SK-N-SH (cell line): ENCODE measurements around the gene STUB1. TPM values are rescaled to one million over a fixed set of nuclear protein-coding genes. Genes with fewer than 3 reads are reported as not detected.
A peak's percentile ranks its signal among the peaks of the same experiment; 100 is the strongest.

ENCODE experiments used
- CTCF ChIA-PET: fragments of 300-600, 350-600 bp; formaldehyde crosslinking; extraction: SDS; loops from one replicate; lab custom pipeline; 2021; lab: Yijun Ruan, JAX
- POLR2A ChIA-PET: fragments of 350-600 bp; sonication (Branson Sonifier 250); formaldehyde crosslinking; extraction: SDS; loops from one replicate; lab custom pipeline; 2020; ENCODE audit warnings: antibody characterized with exemption, inconsistent platforms; lab: Yijun Ruan, JAX
- DNase-seq: peaks from one replicate; pipeline ENCODE4 v3.0.0; 2012
- H2AFZ ChIP-seq: fragments of 200-600 bp; sonication (generic); 2 replicates; pipeline ENCODE4 v1.8.1; 2016; ENCODE audit warnings: antibody characterized with exemption, mild to moderate bottlenecking, low read depth
- H3F3A ChIP-seq: fragments of 200-600 bp; sonication (generic); replicated peaks from 2 replicates; pipeline ENCODE3; 2016; ENCODE audit warnings: antibody characterized with exemption, mild to moderate bottlenecking; ENCODE audit not compliant: insufficient read depth
- H3K27ac ChIP-seq, 2 experiments: fragments of 200-500 bp in 1 of 2; fragments of 200-600 bp in 1 of 2; sonication (Bioruptor generic) in 1 of 2; sonication (generic), shearing (Covaris generic) in 1 of 2; 2 replicates each; pipeline versions ENCODE4 v1.5.1 to v1.6.1; 2014 to 2016; ENCODE audit warnings: low read depth in 2 of 2, inconsistent platforms in 1 of 2, low read length in 1 of 2, mild to moderate bottlenecking in 1 of 2, mixed read lengths in 1 of 2
- H3K27me3 ChIP-seq: fragments of 200-600 bp; sonication (generic), shearing (Covaris generic); 2 replicates; pipeline ENCODE4 v1.6.1; 2016; ENCODE audit warnings: mixed run types; ENCODE audit not compliant: insufficient read depth
- H3K36me3 ChIP-seq, 2 experiments: fragments of 200-500 bp in 1 of 2; fragments of 200-600 bp in 1 of 2; sonication (Bioruptor generic) in 1 of 2; sonication (generic) in 1 of 2; replicated peaks in 1 of 2; 2 replicates each; pipeline versions ENCODE3 to v1.5.1; 2014 to 2016; ENCODE audit warnings: low read length in 1 of 2, mild to moderate bottlenecking in 1 of 2; ENCODE audit not compliant: insufficient read depth in 2 of 2, control insufficient read depth in 1 of 2
- H3K4me1 ChIP-seq, 2 experiments: fragments of 200-500 bp in 1 of 2; fragments of 200-600 bp in 1 of 2; sonication (Bioruptor generic) in 1 of 2; sonication (generic), shearing (Covaris generic) in 1 of 2; 2 replicates each; pipeline versions ENCODE4 v1.5.1 to v1.6.1; 2014 to 2016; ENCODE audit warnings: low read depth in 1 of 2, low read length in 1 of 2, mixed run types in 1 of 2; ENCODE audit not compliant: insufficient read depth in 2 of 2, control insufficient read depth in 1 of 2
- H3K4me2 ChIP-seq: fragments of 200-600 bp; sonication (generic), shearing (Covaris generic); 2 replicates; pipeline ENCODE4 v1.6.1; 2017; ENCODE audit warnings: mixed run types
- H3K4me3 ChIP-seq, 2 experiments: fragments of 200-500 bp in 1 of 2; fragments of 200-600 bp in 1 of 2; sonication (Bioruptor generic) in 1 of 2; sonication (generic), shearing (Covaris generic) in 1 of 2; 2 replicates each; pipeline versions ENCODE4 v1.5.1 to v1.8.1; 2014 to 2016; ENCODE audit warnings: low read depth in 2 of 2, inconsistent platforms in 1 of 2, low read length in 1 of 2, mild to moderate bottlenecking in 1 of 2, mixed read lengths in 1 of 2, moderate library complexity in 1 of 2
- H3K79me2 ChIP-seq: fragments of 200-600 bp; sonication (generic); 2 replicates; pipeline ENCODE4 v1.8.1; 2017; ENCODE audit warnings: mild to moderate bottlenecking; ENCODE audit not compliant: insufficient read depth
- H3K9ac ChIP-seq: fragments of 200-600 bp; sonication (generic); 2 replicates; pipeline ENCODE4 v1.6.1; 2017; ENCODE audit warnings: mixed run types
- H3K9me2 ChIP-seq: fragments of 200-600 bp; sonication (generic); 2 replicates; pipeline ENCODE4 v1.6.1; 2017; ENCODE audit warnings: mixed run types
- H3K9me3 ChIP-seq: fragments of 200-600 bp; sonication (generic); 2 replicates; pipeline ENCODE4 v1.6.1; 2017; ENCODE audit warnings: mixed run types, mild to moderate bottlenecking, moderate library complexity
- H4K20me1 ChIP-seq: fragments of 200-600 bp; sonication (generic); 2 replicates; pipeline ENCODE4 v1.6.1; 2017; ENCODE audit warnings: mild to moderate bottlenecking, mixed run types; ENCODE audit not compliant: insufficient read depth
- EZH2phosphoT487 ChIP-seq: fragments of 200-600 bp; sonication (generic); IDR thresholded peaks from 2 replicates; pipeline ENCODE4 v1.6.1; 2017; ENCODE audit warnings: low read depth, mixed run types, mild to moderate bottlenecking, antibody characterized with exemption, moderate library complexity, borderline replicate concordance
- FOXM1 ChIP-seq: IDR thresholded peaks from 2 replicates; pipeline ENCODE4 v1.4.0; 2012; ENCODE audit warnings: low read depth, mild to moderate bottlenecking
- MXI1 ChIP-seq: IDR thresholded peaks from 2 replicates; pipeline ENCODE4 v1.6.1; 2012; ENCODE audit warnings: mild to moderate bottlenecking, low read depth, low read length, improper control_type of control experiment
- NFIC ChIP-seq: IDR thresholded peaks from 2 replicates; pipeline ENCODE4 v1.4.0; 2012; ENCODE audit warnings: borderline replicate concordance
- POLR2AphosphoS5 ChIP-seq: IDR thresholded peaks from 2 replicates; pipeline ENCODE4 v1.6.1; 2012; ENCODE audit warnings: low read depth, low read length
- RCOR1 ChIP-seq: fragments of 150-350 bp; IDR thresholded peaks from 2 replicates; pipeline ENCODE4 v1.6.1; 2017; ENCODE audit warnings: antibody characterized with exemption, low read length
- RFX5 ChIP-seq: IDR thresholded peaks from 2 replicates; pipeline ENCODE4 v1.6.1; 2012; ENCODE audit warnings: mild to moderate bottlenecking, improper control_type of control experiment, low read length
- TEAD4 ChIP-seq: IDR thresholded peaks from 2 replicates; pipeline ENCODE4 v1.4.0; 2012; ENCODE audit warnings: mild to moderate bottlenecking, borderline replicate concordance; ENCODE audit not compliant: insufficient read depth
- YY1 ChIP-seq: IDR thresholded peaks from 2 replicates; pipeline ENCODE4 v1.4.0; 2012; ENCODE audit warnings: low read depth, mild to moderate bottlenecking
- WGBS: methylation state at CpG from one replicate; pipeline ENCODE4 v1.1.6; 2017; ENCODE audit warnings: low lambda C conversion rate; 5-methylcytosine and 5-hydroxymethylcytosine counted together
- polyA plus RNA-seq, 3 experiments: library from polyadenylated mRNA; depleted of rRNA; stranded (reverse); fragments of >200 nt; gene quantifications; 2 replicates each; pipeline ENCODE4 v1.2.3, GENCODE V29; 2012
- TF ChIP-seq, protein P1 (sequence below): IDR thresholded peaks from 2 replicates; pipeline ENCODE4 v1.4.0; 2012; ENCODE audit warnings: low read depth, borderline replicate concordance
- TF ChIP-seq, protein P2 (sequence below): IDR thresholded peaks from 2 replicates; pipeline ENCODE4; 2012
- TF ChIP-seq, protein P3 (sequence below): IDR thresholded peaks from 2 replicates; pipeline ENCODE4 v1.6.1; 2012; ENCODE audit warnings: mild to moderate bottlenecking, low read depth, low read length, moderate library complexity

STUB1 gene
- polyA plus RNA-seq, 1 of the 3 experiments (the other 2 are of a cell fraction), result 323 TPM

DNA sequence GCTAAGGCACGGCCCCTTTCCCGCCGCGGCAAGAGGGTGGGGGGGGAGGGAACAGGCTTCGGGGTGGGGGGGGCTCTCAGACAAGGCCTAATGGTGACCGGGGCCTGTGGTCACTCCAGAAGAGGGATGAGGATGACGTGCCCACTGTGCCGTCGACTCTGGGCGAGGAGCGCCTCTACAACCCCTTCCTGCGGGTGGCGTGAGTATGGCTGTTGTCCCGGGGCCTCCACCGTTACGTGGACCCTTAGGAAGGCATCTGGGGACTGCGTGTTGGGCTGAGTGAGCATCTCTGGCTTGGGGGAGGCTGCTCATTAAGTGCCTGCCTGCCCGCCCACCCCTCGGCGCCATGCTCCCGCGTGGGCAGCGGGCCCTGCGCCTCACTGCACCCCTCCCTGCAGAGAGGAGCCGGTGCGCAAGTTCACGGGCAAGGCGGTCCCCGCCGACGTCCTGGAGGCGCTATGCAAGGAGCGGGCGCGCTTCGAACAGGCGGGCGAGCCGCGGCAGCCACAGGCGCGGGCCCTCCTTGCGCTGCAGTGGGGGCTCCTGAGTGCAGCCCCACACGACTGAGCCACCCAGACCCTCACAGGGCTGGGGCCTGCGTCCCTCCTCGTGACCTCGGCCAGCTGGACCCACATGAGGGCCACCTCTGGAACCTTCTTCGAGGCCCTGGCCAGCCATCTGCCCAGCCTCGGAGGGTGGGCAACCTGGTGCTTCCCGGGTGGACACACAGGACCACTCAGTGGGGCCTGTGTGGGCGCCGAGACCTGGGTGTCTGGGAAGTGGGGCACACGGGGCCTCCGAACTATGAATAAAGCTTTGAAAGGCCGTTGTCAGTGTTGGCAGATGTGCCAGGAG is 48.9 kb downstream of the STUB1 start:
- Histone ChIP-seq H3K27me3 (no peaks in the 10 kb centered on the region), H4K20me1 (0 out of 2 replicates have a peak, but pooled peaks cover 2% of the 10 kb centered on the region), H3K9ac (no peak overlapping the region), H3K4me1 (peaks cover 0 to 14% of the 10 kb centered on the region in 2 experiments; a peak in 1 of 4 replicates), H3K36me3 (peaks cover 0 to 12% of the 10 kb centered on the region in 2 experiments), H3K4me2 (peak overlapping the region; percentile 99; the same call in 1 of the 2 replicates), H3K9me3 (no peaks in the 10 kb centered on the region), H3K9me2 (no peaks in the 10 kb centered on the region), H3K4me3 (peak overlapping the region in 1 of 2 experiments; percentile 78; a peak in 2 of 4 replicates), H3F3A (peaks cover 21% of the 10 kb centered on the region), H2AFZ (no peak overlapping the region), H3K27ac (peak overlapping the region in 1 of 2 experiments; percentile 89; a peak in 2 of 4 replicates), H3K79me2 (no peaks in the 10 kb centered on the region)
- POLR2A ChIA-PET, result interaction anchor here (0.6 to 3.0 kb wide), 4 partner anchors 8 to 24 kb away, joined by 3 to 16 read pairs (median 4); partner anchors contain the start of gene METRN
- CTCF ChIA-PET, result interaction anchor here (1.2 to 20.3 kb wide), 3 partner anchors 11 to 57 kb away, joined by 3 to 358 read pairs (median 33); partner anchors contain the start of genes ANTKMT, CIAO3, FBXL16 and METRN
- 82% methylated on average over 33 of the region's 55 CpGs for WGBS
- peak; percentile 66 for DNase-seq
- no peak for TF ChIP-seq RFX5
- TF ChIP-seq, protein P1, sequence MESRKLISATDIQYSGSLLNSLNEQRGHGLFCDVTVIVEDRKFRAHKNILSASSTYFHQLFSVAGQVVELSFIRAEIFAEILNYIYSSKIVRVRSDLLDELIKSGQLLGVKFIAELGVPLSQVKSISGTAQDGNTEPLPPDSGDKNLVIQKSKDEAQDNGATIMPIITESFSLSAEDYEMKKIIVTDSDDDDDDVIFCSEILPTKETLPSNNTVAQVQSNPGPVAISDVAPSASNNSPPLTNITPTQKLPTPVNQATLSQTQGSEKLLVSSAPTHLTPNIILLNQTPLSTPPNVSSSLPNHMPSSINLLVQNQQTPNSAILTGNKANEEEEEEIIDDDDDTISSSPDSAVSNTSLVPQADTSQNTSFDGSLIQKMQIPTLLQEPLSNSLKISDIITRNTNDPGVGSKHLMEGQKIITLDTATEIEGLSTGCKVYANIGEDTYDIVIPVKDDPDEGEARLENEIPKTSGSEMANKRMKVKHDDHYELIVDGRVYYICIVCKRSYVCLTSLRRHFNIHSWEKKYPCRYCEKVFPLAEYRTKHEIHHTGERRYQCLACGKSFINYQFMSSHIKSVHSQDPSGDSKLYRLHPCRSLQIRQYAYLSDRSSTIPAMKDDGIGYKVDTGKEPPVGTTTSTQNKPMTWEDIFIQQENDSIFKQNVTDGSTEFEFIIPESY, result 0 out of 2 replicates have a peak, but pooled peaks have one; percentile 4
- TF ChIP-seq FOXM1, result no peak
- no peak for TF ChIP-seq NFIC
- no peak for TF ChIP-seq MXI1

DNA sequence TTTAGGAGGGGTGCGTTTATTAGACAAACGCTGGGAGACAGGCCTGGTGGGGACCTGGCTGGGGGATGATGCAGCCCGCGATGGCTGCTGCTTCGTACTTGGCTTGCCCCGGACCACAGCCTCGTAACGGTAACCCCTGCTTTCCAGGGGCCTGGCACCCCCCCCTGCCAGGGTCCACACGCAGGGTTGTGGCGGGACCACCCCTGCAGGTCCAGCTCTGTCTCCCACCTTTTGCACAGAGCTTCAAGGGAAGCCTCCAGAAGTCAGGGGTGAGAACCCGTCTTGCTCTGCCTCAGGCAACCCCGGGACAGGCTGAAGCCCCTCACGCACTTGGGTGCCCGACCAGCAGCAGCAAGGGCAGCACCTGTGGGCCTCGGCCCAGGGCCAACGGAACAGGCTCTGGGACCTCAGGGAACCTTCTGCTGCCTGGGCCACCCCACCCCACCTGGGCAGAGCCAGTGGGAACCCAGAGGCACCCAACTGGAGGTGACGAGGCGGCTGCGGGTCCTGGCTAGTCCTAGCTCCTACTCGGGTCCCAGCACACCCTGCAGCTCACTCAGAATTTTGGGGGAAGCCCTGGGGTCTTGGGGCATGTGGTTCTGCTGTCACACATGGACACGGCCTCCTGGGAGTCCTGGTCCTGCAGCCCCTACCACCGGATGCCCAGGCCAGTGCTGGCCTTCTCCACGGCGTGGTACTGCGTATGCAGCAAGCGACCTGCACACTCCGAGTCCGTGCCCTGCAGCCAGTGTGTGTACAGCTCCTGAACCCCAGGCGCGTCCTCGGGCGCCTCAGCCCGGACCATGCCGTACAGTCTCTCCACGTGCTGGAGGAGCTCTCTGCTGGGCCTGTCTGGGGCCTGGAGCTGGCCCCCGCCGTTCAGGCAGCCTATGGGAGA is 49.8 kb downstream of the STUB1 start:
- no peaks in the 10 kb centered on the region for H3K9me3 ChIP-seq
- DNase-seq, result no peak
- H3K4me2 ChIP-seq, result no peak overlapping the region
- WGBS, result 90% methylated on average over 7 of the region's 37 CpGs
- no peak overlapping the region for H3K27ac ChIP-seq
- H3K9ac ChIP-seq, result no peak overlapping the region
- H3K4me1 ChIP-seq, result peaks cover 0 to 14% of the 10 kb centered on the region in 2 experiments; a peak in 1 of 4 replicates
- H3K36me3 ChIP-seq, result peaks cover 0 to 18% of the 10 kb centered on the region in 2 experiments
- POLR2A ChIA-PET, result interaction anchor here (1.0 to 3.0 kb wide), 4 partner anchors 8 to 18 kb away, joined by 3 to 16 read pairs (median 3); no protein-coding TSS in a partner anchor
- H3K79me2 ChIP-seq, result no peaks in the 10 kb centered on the region
- 0 out of 2 replicates have a peak, but pooled peaks cover 2% of the 10 kb centered on the region for H4K20me1 ChIP-seq
- CTCF ChIA-PET, result interaction anchor here (5.2 to 20.3 kb wide), 2 partner anchors 10 to 17 kb away, joined by 33 to 358 read pairs; partner anchors contain the start of genes ANTKMT, CIAO3, FBXL16 and METRN
- H3K9me2 ChIP-seq, result no peaks in the 10 kb centered on the region
- no peak overlapping the region for H2AFZ ChIP-seq
- peaks cover 13% of the 10 kb centered on the region for H3F3A ChIP-seq
- no peak overlapping the region for H3K4me3 ChIP-seq
- no peaks in the 10 kb centered on the region for H3K27me3 ChIP-seq
- no peak for TF ChIP-seq POLR2AphosphoS5
- TF ChIP-seq TEAD4, result no peak
- no peak for TF ChIP-seq YY1
- TF ChIP-seq EZH2phosphoT487, result no peak
- TF ChIP-seq, protein P1, result no peak
- no peak for TF ChIP-seq RCOR1
- no peak for TF ChIP-seq MXI1
- TF ChIP-seq, protein P2, sequence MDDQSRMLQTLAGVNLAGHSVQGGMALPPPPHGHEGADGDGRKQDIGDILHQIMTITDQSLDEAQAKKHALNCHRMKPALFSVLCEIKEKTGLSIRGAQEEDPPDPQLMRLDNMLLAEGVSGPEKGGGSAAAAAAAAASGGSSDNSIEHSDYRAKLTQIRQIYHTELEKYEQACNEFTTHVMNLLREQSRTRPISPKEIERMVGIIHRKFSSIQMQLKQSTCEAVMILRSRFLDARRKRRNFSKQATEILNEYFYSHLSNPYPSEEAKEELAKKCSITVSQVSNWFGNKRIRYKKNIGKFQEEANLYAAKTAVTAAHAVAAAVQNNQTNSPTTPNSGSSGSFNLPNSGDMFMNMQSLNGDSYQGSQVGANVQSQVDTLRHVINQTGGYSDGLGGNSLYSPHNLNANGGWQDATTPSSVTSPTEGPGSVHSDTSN, result no peak
- TF ChIP-seq, protein P3, sequence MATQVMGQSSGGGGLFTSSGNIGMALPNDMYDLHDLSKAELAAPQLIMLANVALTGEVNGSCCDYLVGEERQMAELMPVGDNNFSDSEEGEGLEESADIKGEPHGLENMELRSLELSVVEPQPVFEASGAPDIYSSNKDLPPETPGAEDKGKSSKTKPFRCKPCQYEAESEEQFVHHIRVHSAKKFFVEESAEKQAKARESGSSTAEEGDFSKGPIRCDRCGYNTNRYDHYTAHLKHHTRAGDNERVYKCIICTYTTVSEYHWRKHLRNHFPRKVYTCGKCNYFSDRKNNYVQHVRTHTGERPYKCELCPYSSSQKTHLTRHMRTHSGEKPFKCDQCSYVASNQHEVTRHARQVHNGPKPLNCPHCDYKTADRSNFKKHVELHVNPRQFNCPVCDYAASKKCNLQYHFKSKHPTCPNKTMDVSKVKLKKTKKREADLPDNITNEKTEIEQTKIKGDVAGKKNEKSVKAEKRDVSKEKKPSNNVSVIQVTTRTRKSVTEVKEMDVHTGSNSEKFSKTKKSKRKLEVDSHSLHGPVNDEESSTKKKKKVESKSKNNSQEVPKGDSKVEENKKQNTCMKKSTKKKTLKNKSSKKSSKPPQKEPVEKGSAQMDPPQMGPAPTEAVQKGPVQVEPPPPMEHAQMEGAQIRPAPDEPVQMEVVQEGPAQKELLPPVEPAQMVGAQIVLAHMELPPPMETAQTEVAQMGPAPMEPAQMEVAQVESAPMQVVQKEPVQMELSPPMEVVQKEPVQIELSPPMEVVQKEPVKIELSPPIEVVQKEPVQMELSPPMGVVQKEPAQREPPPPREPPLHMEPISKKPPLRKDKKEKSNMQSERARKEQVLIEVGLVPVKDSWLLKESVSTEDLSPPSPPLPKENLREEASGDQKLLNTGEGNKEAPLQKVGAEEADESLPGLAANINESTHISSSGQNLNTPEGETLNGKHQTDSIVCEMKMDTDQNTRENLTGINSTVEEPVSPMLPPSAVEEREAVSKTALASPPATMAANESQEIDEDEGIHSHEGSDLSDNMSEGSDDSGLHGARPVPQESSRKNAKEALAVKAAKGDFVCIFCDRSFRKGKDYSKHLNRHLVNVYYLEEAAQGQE, result no peak
